Natural killer cell (primary cell): Measurements from ENCODE around the gene NBEAL2. TPM values are rescaled to one million over a fixed set of nuclear protein-coding genes. Genes with fewer than 3 reads are reported as not detected.

Experiments
- ATAC-seq, 3 donors: fragments of 150-1000 bp in 2 of 3; fragments of 200-7000 bp in 1 of 3; cut with Tn5 transposase; 1 replicate in 1 of 3; 2 replicates in 2 of 3; pipeline ENCODE4 v1.10.0; 2021; ENCODE audit warnings: mild to moderate bottlenecking in 2 of 3, moderate library complexity in 2 of 3
- DNase-seq, 2 donors: peaks; one replicate each; pipeline versions ENCODE4 v3.0.0 to v3.0.0-alpha.2; 2013 to 2021; ENCODE audit warnings: mixed read lengths in 1 of 2
- H3K27ac ChIP-seq: one replicate; pipeline ENCODE4 v1.5.1; 2013; ENCODE audit warnings: mild to moderate bottlenecking, low read length
- H3K27me3 ChIP-seq: one replicate; pipeline ENCODE4 v1.6.1; 2013; ENCODE audit warnings: low read length; ENCODE audit not compliant: control insufficient read depth, insufficient read depth
- H3K36me3 ChIP-seq: one replicate; pipeline ENCODE4 v1.6.1; 2013; ENCODE audit warnings: low read length; ENCODE audit not compliant: control insufficient read depth, insufficient read depth
- H3K4me1 ChIP-seq: one replicate; pipeline ENCODE4 v1.6.1; 2013; ENCODE audit warnings: low read length; ENCODE audit not compliant: control insufficient read depth, insufficient read depth
- H3K4me3 ChIP-seq: one replicate; pipeline ENCODE4 v1.5.1; 2013; ENCODE audit warnings: low read length
- H3K9me3 ChIP-seq: one replicate; pipeline ENCODE4 v1.6.1; 2013; ENCODE audit warnings: low read length; ENCODE audit not compliant: control insufficient read depth, insufficient read depth
- H3K27ac Mint-ChIP-seq, 2 donors: one replicate each; pipeline ENCODE4 v1.8.0; 2022; ENCODE audit warnings: mild to moderate bottlenecking in 2 of 2, mixed read lengths in 2 of 2, moderate library complexity in 1 of 2
- H3K27me3 Mint-ChIP-seq, 2 donors: one replicate each; pipeline ENCODE4 v1.8.0; 2022; ENCODE audit warnings: low read depth in 2 of 2, mixed read lengths in 2 of 2
- H3K36me3 Mint-ChIP-seq: one replicate; pipeline ENCODE4 v1.8.0; 2022; ENCODE audit warnings: mixed read lengths
- H3K4me1 Mint-ChIP-seq, 2 donors: one replicate each; pipeline ENCODE4 v1.8.0; 2022; ENCODE audit warnings: mixed read lengths in 2 of 2
- H3K4me3 Mint-ChIP-seq: one replicate; pipeline ENCODE4 v1.8.0; 2022; ENCODE audit warnings: mild to moderate bottlenecking, moderate library complexity, mixed read lengths
- H3K9me3 Mint-ChIP-seq, 2 donors: one replicate each; pipeline ENCODE4 v1.8.0; 2022; ENCODE audit warnings: mixed read lengths in 2 of 2
- whole genome bisulfite sequencing: methylation state at CpG from one replicate; pipeline ENCODE4 v1.1.7; 2013; ENCODE audit warnings: missing lambda C conversion rate; ENCODE audit not compliant: insufficient coverage; 5-methylcytosine and 5-hydroxymethylcytosine counted together
- intact Hi-C: fragments of 100-400 bp; cut with micrococcal nuclease; formaldehyde crosslinking; loops from one replicate; pipeline ENCODE4 v1.14.2; 2022
- total RNA-seq, 4 donors: library from RNA; stranded (reverse); fragments of 120-200 nt in 1 of 4; gene quantifications; one replicate each; pipeline versions ENCODE4 v1.2.3 to v1.2.4, GENCODE V29; 2013 to 2022
- TF ChIP-seq, protein P1 (sequence below): fragments of 200-600 bp; IDR thresholded peaks from one replicate; pipeline ENCODE4 v1.8.0; 2022; ENCODE audit warnings: antibody characterized with exemption

NBEAL2 gene
- total RNA-seq, 3 donors from 2014 or later (not counting 1 experiment from before 2014, with no cell fraction given): 453 to 536 (median 532) TPM

- H3K4me3 ChIP-seq: no peak overlapping the region
- H3K4me1 Mint-ChIP-seq: peaks cover 63 to 67% of the 10 kb centered on the region in 2 donors
Observed at GRCh38 chr3:46930945-46931403, 48.5 kb upstream of the NBEAL2 start.

GRCh38 chr3:46931631-46932331, 47.7 kb upstream of the NBEAL2 start:
- Histone ChIP-seq H3K27me3 (no peaks in the 10 kb centered on the region), H3K4me3 (no peak overlapping the region), H3K4me1 (peaks cover 81% of the 10 kb centered on the region), H3K27ac (peak overlapping the region; percentile 82), H3K9me3 (peaks cover 9% of the 10 kb centered on the region), H3K36me3 (peaks cover 12% of the 10 kb centered on the region)
- TF ChIP-seq, protein P1, sequence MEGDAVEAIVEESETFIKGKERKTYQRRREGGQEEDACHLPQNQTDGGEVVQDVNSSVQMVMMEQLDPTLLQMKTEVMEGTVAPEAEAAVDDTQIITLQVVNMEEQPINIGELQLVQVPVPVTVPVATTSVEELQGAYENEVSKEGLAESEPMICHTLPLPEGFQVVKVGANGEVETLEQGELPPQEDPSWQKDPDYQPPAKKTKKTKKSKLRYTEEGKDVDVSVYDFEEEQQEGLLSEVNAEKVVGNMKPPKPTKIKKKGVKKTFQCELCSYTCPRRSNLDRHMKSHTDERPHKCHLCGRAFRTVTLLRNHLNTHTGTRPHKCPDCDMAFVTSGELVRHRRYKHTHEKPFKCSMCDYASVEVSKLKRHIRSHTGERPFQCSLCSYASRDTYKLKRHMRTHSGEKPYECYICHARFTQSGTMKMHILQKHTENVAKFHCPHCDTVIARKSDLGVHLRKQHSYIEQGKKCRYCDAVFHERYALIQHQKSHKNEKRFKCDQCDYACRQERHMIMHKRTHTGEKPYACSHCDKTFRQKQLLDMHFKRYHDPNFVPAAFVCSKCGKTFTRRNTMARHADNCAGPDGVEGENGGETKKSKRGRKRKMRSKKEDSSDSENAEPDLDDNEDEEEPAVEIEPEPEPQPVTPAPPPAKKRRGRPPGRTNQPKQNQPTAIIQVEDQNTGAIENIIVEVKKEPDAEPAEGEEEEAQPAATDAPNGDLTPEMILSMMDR: no peak
- peaks cover 63 to 67% of the 10 kb centered on the region in 2 donors for H3K4me1 Mint-ChIP-seq
- 52% methylated on average over 6 of the region's 6 CpGs for WGBS
- peaks cover 4 to 7% of the 10 kb centered on the region in 2 donors for H3K9me3 Mint-ChIP-seq
- H3K4me3 Mint-ChIP-seq: peak overlapping the region; percentile 82
- ATAC-seq (peak; percentile 18 to 64 (median 42)), DNase-seq (no peak)
- peaks cover 20% of the 10 kb centered on the region for H3K36me3 Mint-ChIP-seq
- H3K27me3 Mint-ChIP-seq: no peaks in the 10 kb centered on the region
- peak overlapping the region; percentile 88 to 95 for H3K27ac Mint-ChIP-seq
- intact Hi-C loops: loop anchor here (2.0 kb wide), 1 partner anchor 23 kb away; no protein-coding TSS in a partner anchor

More at GRCh38 chr3:46930945-46931403, 48.5 kb upstream of the NBEAL2 start:
- Histone ChIP-seq H3K9me3 (peaks cover 9% of the 10 kb centered on the region), H3K36me3 (peaks cover 10% of the 10 kb centered on the region), H3K27me3 (no peaks in the 10 kb centered on the region), H3K4me1 (peaks cover 83% of the 10 kb centered on the region), H3K27ac (peak overlapping the region; percentile 82)
- no peak for DNase-seq
- no peaks in the 10 kb centered on the region for H3K27me3 Mint-ChIP-seq
- peak overlapping the region; percentile 82 for H3K4me3 Mint-ChIP-seq
- H3K36me3 Mint-ChIP-seq: peaks cover 13% of the 10 kb centered on the region
- intact Hi-C loops: loop anchor here (2.0 kb wide), 1 partner anchor 24 kb away; no protein-coding TSS in a partner anchor
- ATAC-seq: peak; percentile 44 to 53 (median 51)
- 37% methylated on average over 3 of the region's 3 CpGs for WGBS
- TF ChIP-seq, protein P1: no peak
- H3K27ac Mint-ChIP-seq: peak overlapping the region; percentile 88 to 95
- peaks cover 4 to 7% of the 10 kb centered on the region in 2 donors for H3K9me3 Mint-ChIP-seq

GRCh38 chr3:46932455-46933225, 46.8 kb upstream of the NBEAL2 start:
- no peak overlapping the region for H3K4me3 ChIP-seq
- intact Hi-C loops: no loop called here
- peak overlapping the region; percentile 82 for H3K27ac ChIP-seq
- ATAC-seq (no peak), DNase-seq (no peak)
- peaks cover 21% of the 10 kb centered on the region for H3K36me3 ChIP-seq
- no peaks in the 10 kb centered on the region for H3K27me3 ChIP-seq
- peaks cover 57 to 62% of the 10 kb centered on the region in 2 donors for H3K4me1 Mint-ChIP-seq
- WGBS: 43% methylated on average over 7 of the region's 7 CpGs
- peaks cover 81% of the 10 kb centered on the region for H3K4me1 ChIP-seq
- no peaks in the 10 kb centered on the region for H3K27me3 Mint-ChIP-seq
- peaks cover 20% of the 10 kb centered on the region for H3K36me3 Mint-ChIP-seq
- H3K27ac Mint-ChIP-seq: peak overlapping the region; percentile 88 to 95
- TF ChIP-seq, protein P1: no peak
- H3K9me3 Mint-ChIP-seq: peaks cover 4 to 7% of the 10 kb centered on the region in 2 donors
- peaks cover 9% of the 10 kb centered on the region for H3K9me3 ChIP-seq
- H3K4me3 Mint-ChIP-seq: peak overlapping the region; percentile 82
